Esophagus muscularis mucosa (tissue), 4 donors: ENCODE data around the gene PGA4. TPM values are rescaled to one million over a fixed set of nuclear protein-coding genes. Genes with fewer than 3 reads are reported as not detected.

Source experiments
- DNase-seq: peaks from one replicate; pipeline ENCODE4 v3.0.0-alpha.2; 2017; ENCODE audit errors: extremely low spot score
- H3K27ac ChIP-seq, 4 donors: fragments of 200-600 bp; sonication (generic); replicated peaks in 1 of 4; 1 replicate in 3 of 4; 2 replicates in 1 of 4; pipeline ENCODE4 v1.5.1; 2016 to 2019; ENCODE audit warnings: mild to moderate bottlenecking in 1 of 4
- H3K27me3 ChIP-seq, 4 donors: fragments of 200-600 bp; sonication (generic); one replicate each; pipeline versions ENCODE4 v1.5.1 to v1.6.0; 2016 to 2019
- H3K36me3 ChIP-seq, 4 donors: fragments of 200-600 bp; sonication (generic); one replicate each; pipeline ENCODE4 v1.5.1; 2016 to 2019
- H3K4me1 ChIP-seq, 4 donors: fragments of 200-600 bp; sonication (generic); one replicate each; pipeline ENCODE4 v1.5.1; 2016 to 2019
- H3K4me3 ChIP-seq, 4 donors: fragments of 200-600 bp; sonication (generic); 1 replicate in 2 of 4; 2 replicates in 2 of 4; pipeline ENCODE4 v1.5.1; 2016 to 2019; ENCODE audit warnings: mild to moderate bottlenecking in 4 of 4, moderate library complexity in 1 of 4
- H3K9me3 ChIP-seq, 4 donors: fragments of 200-600 bp; sonication (generic); 1 replicate in 3 of 4; 2 replicates in 1 of 4; pipeline ENCODE4 v1.5.1; 2016 to 2019
- CTCF ChIP-seq, 3 experiments: fragments of 200-600 bp in 2 of 3; fragments of 450-650 bp in 1 of 3; sonication (generic) in 2 of 3; IDR thresholded peaks; one replicate each; pipeline ENCODE4 v1.5.1; 2017 to 2019; ENCODE audit warnings: antibody characterized with exemption in 3 of 3, mild to moderate bottlenecking in 2 of 3, moderate library complexity in 1 of 3
- EP300 ChIP-seq: sonication (generic); formaldehyde crosslinking; IDR thresholded peaks from one replicate; pipeline ENCODE4 v1.6.1; 2017; ENCODE audit warnings: antibody characterized with exemption
- POLR2A ChIP-seq: fragments of 450-650 bp; IDR thresholded peaks from one replicate; pipeline ENCODE4 v1.6.1; 2017; ENCODE audit warnings: antibody characterized with exemption, moderate library complexity, mild to moderate bottlenecking, low read depth
- POLR2AphosphoS5 ChIP-seq, 2 donors: sonication (generic); formaldehyde crosslinking; IDR thresholded peaks; one replicate each; pipeline ENCODE4 v1.6.1; 2017; ENCODE audit warnings: antibody characterized with exemption in 2 of 2
- WGBS: methylation state at CpG from one replicate; pipeline ENCODE4 v1.1.5; 2018; 5-methylcytosine and 5-hydroxymethylcytosine counted together
- intact Hi-C: fragments of 100-400 bp; cut with DNase I; formaldehyde crosslinking; loops from one replicate; pipeline ENCODE4 v1.15.1; 2023
- total RNA-seq, 4 donors: library from RNA; depleted of rRNA; stranded (reverse); fragments of >200 nt; gene quantifications; one replicate each; pipeline versions ENCODE4 v1.1.0 to v1.2.1, GENCODE V29; 2016

Gene PGA4
- total RNA-seq, 4 donors from 2014 or later: 1.1 to 2.2 TPM; not detected in 2

GRCh38 chr11:61187505-61188130, 34.5 kb upstream of the PGA4 start:
- H3K36me3 ChIP-seq: no peaks in the 10 kb centered on the region
- H3K9me3 ChIP-seq: no peaks in the 10 kb centered on the region
- H3K4me1 ChIP-seq: no peaks in the 10 kb centered on the region
- H3K4me3 ChIP-seq: no peak overlapping the region
- H3K27me3 ChIP-seq: peaks cover 0 to 31% (median 0%) of the 10 kb centered on the region in 4 donors
- DNase-seq: peak; percentile 94
- intact Hi-C loops: loop anchor here (2.0 to 5.0 kb wide), 3 partner anchors 57 to 355 kb away; no protein-coding TSS in a partner anchor
- WGBS: 38% methylated on average over 11 of the region's 11 CpGs
- no peak overlapping the region for H3K27ac ChIP-seq
- TF ChIP-seq POLR2A (no peak), CTCF (IDR thresholded peaks at IDR 0.05) (peak; percentile 88 to 94 (median 91))

- Histone ChIP-seq H3K36me3 (no peaks in the 10 kb centered on the region), H3K4me1 (no peaks in the 10 kb centered on the region), H3K4me3 (no peak overlapping the region), H3K27me3 (peaks cover 0 to 31% (median 0%) of the 10 kb centered on the region in 4 donors), H3K27ac (no peak overlapping the region), H3K9me3 (no peaks in the 10 kb centered on the region)
- intact Hi-C loops: loop anchor here (5.0 kb wide), 2 partner anchors 223 to 358 kb away; no protein-coding TSS in a partner anchor
- no peak for DNase-seq
- WGBS: 88% methylated on average over 8 of the region's 8 CpGs
- TF ChIP-seq POLR2AphosphoS5 (IDR thresholded peaks at IDR 0.05) (no peak), EP300 (no peak), POLR2A (no peak), CTCF (IDR thresholded peaks at IDR 0.05) (no peak)
Measured at GRCh38 chr11:61189933-61190332, 32.2 kb upstream of the PGA4 start.

- TF ChIP-seq CTCF (IDR thresholded peaks at IDR 0.05) (no peak), EP300 (no peak), POLR2A (no peak), POLR2AphosphoS5 (IDR thresholded peaks at IDR 0.05) (no peak)
- no peak for DNase-seq
- no peak overlapping the region for H3K4me3 ChIP-seq
- H3K27me3 ChIP-seq: peaks cover 0 to 54% (median 0%) of the 10 kb centered on the region in 4 donors
- H3K9me3 ChIP-seq: peaks cover 0 to 4% (median 0%) of the 10 kb centered on the region in 4 donors
- H3K36me3 ChIP-seq: no peaks in the 10 kb centered on the region
- no peak overlapping the region for H3K27ac ChIP-seq
- H3K4me1 ChIP-seq: no peaks in the 10 kb centered on the region
- intact Hi-C loops: no loop called here
- 40% methylated on average over 10 of the region's 12 CpGs for WGBS
Measured at GRCh38 chr11:61193596-61193995, 28.6 kb upstream of the PGA4 start.

- no peaks in the 10 kb centered on the region for H3K4me1 ChIP-seq
- intact Hi-C loops: no loop called here
- no peak overlapping the region for H3K4me3 ChIP-seq
- H3K36me3 ChIP-seq: no peaks in the 10 kb centered on the region
- peaks cover 0 to 10% (median 2%) of the 10 kb centered on the region in 4 donors for H3K9me3 ChIP-seq
- no peak overlapping the region for H3K27ac ChIP-seq
- no peak for TF ChIP-seq POLR2AphosphoS5 (IDR thresholded peaks at IDR 0.05)
- TF ChIP-seq CTCF (IDR thresholded peaks at IDR 0.05): no peak
- TF ChIP-seq POLR2A: no peak
- no peak for DNase-seq
- WGBS: 67% methylated on average over 12 of the region's 12 CpGs
- H3K27me3 ChIP-seq: peaks cover 0 to 49% (median 0%) of the 10 kb centered on the region in 4 donors
Measured at GRCh38 chr11:61194169-61194671, 27.9 kb upstream of the PGA4 start.
